22Rv1 (cell line): ENCODE measurements around the gene UVRAG.

Experiments
- CTCF ChIP-seq: fragments of 450-650 bp; IDR thresholded peaks from 2 replicates; pipeline ENCODE4 v1.5.1; 2017; ENCODE audit warnings: mild to moderate bottlenecking
- ZFX ChIP-seq: fragments of 450-650 bp; IDR thresholded peaks from 2 replicates; pipeline ENCODE4 v1.6.1; 2017; ENCODE audit warnings: antibody characterized with exemption, borderline replicate concordance

- no peak for TF ChIP-seq CTCF
- TF ChIP-seq ZFX, result no peak
These were observed 287.8 kb downstream of the UVRAG start for GRCh38 chr11:76102802-76103201.
